HuH-7 (cell line): ENCODE measurements around the gene NAXE.
"Not testable (repeated sequence)": the region's sequence is repeated elsewhere in the genome, so short reads cannot be mapped to it uniquely, and the experiment has no call there.

Experiments used
- DNase-seq: peaks from one replicate; pipeline ENCODE4 v3.0.0; 2011; ENCODE audit warnings: low spot score

Gene NAXE

DNA sequence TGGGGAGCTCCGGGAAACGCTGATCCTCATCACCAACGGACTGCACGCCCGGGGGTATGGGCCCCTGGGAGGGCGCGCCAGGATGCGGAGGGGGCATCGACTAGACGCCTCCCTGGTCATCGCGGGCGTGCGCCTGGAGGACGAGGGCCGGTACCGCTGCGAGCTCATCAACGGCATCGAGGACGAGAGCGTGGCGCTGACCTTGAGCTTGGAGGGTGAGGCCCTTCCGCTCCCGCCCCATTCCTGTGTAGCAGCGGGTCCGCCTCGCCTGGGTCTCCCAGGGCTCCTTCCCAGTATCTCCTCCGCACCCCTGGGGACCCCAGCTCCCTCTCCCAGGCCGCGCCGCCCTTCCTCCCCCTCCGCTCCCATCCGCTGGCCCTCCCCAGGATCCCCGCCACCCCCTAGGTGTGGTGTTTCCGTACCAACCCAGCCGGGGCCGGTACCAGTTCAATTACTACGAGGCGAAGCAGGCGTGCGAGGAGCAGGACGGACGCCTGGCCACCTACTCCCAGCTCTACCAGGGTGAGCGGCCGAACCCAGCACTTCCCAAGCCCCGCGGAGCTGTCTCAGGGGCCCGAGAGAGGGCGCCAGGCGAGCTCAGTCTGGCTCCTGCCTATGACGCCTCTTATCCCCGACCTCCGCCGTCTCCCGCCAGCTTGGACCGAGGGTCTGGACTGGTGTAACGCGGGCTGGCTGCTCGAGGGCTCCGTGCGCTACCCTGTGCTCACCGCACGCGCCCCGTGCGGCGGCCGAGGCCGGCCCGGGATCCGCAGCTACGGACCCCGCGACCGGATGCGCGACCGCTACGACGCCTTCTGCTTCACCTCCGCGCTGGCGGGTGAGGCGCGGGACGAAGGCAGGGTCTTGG, 32.6 kb downstream of the NAXE start:
- peak; percentile 86 for DNase-seq

DNA sequence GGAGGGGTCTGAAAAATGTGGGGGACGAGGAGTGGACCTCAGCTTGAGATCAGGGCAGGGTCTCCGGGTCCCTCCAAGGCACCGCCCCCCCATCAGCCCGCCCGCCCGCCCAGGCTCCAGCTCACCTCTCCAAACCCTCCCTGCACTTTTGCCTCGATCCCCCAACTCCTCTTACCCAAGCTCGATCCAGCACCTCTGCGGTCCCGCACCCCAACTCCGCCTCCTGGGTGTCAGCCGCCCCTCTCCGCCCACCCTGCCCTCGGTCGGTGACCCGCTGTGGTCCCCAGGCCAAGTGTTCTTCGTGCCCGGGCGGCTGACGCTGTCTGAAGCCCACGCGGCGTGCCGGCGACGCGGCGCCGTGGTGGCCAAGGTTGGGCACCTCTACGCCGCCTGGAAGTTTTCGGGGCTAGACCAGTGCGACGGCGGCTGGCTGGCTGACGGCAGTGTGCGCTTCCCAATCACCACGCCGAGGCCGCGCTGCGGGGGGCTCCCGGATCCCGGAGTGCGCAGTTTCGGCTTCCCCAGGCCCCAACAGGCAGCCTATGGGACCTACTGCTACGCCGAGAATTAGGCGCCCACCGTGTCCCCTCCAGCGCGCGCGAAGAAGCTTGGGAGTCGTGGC, 33.3 kb downstream of the NAXE start:
- peak; percentile 31 for DNase-seq

DNA sequence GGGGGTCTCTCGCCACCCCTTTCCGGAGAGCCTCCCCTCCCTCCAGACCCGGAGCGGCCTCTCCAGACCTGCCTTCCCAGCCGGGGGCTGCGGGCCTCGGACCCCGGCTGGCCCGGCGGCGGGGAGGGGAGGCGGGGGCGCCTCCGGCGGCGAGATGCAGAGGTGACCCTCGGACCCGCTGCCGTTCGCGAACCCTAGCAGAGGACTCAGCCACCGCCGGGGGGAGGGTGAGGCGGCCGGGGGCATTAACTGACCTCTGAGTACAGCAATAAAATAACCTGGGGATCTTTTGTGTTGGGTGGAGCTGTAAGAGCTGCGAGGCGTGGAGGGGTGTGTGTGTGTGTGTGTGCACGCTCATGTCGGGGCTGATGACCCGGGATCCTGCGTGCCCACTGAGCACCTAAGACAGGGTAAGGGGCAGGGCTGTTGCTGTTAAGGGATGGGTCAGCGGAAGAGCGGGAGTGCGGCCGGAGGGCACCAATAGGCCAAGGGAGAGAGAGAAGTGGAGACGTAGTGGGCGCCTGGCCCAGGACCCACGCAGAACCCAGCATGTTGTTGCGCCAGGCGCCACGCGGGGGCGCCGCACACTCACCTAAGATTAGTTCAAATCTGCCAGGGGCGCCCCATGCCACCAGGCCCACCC, 34.0 kb downstream of the NAXE start:
- DNase-seq: peak; percentile 56

DNA sequence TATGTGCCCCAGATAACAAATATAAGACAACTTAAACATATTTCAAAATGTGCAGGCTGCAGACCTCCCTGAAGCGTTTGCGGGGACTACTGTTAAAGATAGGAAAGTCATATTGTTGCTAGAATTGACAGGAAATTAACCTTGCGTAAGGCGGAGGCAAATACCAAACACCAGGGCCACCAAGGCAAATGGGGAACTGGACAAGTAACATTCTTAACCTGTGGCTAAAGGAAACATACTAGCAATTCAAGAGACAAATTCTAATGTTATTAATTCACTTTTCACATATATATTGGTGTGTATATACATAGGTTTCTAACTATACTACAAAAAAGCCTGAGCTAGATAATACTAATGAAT, 34.5 kb downstream of the NAXE start:
- DNase-seq: no peak

DNA sequence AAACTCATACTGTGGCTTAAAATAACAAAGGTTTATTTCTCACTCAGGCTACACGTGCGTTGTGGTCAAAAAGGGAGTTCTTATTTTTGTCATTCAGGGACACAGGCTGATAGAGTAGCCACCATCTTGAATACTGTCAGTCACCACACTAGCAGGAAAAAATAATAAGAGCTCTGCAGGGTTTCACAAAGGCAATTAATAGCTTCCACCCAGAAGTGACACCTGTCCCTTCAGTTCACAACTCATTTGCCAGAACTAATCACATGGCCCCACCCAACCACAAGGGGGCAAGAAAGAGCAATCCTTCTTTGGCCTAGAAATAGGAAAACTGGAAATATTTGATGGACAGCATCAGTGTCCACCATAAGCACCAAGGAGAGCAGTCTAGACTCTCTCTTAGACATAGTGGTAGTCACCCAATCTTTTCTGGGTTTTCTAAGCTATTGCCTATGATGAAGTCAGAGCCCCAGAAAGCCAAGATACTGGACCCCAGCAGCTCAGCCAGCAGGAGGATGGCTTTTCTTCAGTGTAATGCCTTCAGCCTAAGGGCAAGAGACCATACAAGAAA, 35.8 kb downstream of the NAXE start:
- DNase-seq: peak; percentile 71

DNA sequence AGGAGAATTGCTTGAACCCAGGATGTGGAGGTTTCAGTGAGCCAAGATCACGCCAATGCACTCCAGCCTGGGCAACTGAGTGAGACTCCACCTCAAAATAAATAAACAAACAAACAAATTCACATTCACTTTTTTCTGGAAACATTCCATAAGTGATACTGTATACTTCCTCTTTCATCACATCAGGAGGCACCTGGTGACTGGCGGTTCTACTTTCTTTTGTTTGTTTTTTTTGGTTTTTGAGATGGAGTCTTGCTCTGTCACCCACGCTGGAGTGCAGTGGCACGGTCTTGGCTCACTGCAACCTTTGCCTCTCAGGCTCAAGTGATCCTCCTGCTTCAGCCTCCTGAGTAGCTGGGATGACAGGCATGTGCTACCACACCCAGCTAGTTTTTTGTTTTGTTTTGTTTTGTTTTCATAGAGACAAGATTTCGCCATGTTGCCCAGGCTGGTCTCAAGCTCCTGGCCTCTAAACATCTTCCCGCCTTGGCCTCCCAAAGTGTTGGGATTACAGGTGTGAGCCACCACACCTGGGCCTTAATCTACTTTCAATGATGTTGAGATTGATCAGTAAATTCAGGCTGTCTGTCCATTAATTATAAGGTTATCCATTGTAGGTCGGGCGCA, 38.4 kb downstream of the NAXE start:
- DNase-seq: no peak

DNA sequence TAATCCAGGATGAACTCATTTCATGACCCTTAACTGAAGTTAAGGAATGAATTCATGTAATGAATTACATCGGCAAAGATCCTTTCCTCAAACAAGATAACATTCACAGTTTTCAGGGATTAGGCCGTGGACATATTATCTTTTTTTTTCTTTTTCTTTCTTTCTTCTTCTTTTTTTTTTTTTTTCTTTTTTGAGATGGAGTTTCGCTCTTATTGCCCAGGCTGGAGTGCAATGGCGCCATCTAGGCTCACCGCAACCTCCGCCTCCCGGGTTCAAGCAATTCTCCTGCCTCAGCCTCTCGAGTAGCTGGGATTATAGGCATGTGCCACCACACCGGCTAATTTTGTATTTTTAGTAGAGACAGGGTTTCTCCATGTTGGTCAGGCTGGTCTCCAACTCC, 39.6 kb downstream of the NAXE start:
- DNase-seq: not testable (repeated sequence)

DNA sequence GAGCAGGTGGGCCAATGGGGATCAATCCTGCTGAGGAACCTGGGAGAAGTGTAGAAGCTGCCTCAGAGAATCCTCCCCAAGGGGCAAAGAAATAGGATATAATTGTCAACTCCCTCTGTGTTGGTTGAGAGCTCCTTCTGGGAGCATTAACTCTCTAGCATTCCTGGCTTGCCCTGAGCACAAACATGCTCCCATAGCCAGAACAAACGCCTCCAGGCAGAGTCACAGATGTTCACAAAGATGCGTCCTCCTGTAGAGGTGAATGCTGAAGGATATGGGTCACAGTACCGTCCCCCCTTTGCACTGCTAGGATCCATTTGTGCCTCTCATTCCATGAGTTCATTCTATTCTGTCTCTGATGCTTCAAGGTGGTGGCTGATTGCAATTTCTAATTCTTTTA, 40.8 kb downstream of the NAXE start:
- no peak for DNase-seq

DNA sequence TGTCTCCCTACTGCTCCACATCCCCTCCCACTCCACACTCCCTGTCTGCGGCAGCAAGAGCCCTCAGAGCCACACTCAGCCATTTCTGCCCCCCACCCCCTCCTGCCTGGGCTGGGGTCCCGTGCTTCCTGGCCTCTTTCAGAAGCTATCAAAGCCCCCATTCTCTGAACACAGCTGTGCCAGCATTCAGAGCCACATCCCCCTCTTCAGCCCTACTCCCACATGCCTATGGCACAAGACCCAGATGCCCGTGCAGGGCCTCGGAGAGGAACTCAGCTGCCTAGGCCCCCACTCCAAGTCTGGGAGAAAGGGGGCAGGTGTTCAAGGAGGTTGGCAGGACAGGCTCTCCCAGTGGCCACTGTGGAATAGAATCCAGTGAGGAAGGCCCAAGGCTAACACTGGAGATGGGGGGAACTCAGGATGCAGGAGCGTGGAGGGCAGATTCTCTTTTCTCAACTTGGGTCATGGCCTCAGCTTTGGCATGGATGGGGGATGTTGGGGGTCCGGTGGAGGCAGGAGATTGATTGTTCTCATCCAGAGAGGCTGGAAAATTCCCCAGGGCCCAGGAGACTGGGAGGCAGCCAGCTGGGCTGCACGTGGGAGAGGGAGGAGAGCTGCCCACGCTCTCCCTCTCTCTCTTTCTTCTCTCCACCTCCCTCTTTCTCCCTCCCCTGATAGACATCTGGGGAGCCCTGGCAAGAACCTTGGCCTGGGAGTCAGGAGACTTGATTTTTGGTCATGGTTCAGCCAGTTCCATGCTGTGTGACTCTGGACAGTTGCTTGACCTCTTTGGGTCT, 46.8 kb downstream of the NAXE start:
- DNase-seq: no peak

DNA sequence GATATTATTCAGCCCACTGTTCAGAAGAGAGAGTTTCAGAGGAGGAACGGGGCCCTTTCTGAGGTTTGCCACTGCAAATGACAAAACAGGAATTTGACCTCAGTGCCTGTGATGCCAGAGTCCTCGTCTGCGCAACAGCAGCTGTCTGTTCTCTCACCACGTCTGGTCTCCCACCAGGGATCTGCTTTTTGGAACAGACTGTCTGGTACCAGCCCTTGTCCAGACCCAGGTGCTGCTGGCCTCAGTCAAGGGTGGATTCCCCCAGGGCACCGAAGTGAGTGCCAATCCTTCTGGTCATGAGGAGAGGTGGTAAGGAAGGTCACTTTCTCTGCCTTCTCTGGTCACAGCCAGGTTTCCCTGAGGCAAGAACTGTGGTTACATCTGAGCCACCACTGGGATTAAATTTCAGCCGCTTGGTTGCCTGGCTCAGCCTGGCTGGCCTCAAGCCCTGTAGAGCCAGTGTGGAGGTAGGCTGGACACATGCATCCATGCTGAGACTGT, 48.1 kb downstream of the NAXE start:
- no peak for DNase-seq

DNA sequence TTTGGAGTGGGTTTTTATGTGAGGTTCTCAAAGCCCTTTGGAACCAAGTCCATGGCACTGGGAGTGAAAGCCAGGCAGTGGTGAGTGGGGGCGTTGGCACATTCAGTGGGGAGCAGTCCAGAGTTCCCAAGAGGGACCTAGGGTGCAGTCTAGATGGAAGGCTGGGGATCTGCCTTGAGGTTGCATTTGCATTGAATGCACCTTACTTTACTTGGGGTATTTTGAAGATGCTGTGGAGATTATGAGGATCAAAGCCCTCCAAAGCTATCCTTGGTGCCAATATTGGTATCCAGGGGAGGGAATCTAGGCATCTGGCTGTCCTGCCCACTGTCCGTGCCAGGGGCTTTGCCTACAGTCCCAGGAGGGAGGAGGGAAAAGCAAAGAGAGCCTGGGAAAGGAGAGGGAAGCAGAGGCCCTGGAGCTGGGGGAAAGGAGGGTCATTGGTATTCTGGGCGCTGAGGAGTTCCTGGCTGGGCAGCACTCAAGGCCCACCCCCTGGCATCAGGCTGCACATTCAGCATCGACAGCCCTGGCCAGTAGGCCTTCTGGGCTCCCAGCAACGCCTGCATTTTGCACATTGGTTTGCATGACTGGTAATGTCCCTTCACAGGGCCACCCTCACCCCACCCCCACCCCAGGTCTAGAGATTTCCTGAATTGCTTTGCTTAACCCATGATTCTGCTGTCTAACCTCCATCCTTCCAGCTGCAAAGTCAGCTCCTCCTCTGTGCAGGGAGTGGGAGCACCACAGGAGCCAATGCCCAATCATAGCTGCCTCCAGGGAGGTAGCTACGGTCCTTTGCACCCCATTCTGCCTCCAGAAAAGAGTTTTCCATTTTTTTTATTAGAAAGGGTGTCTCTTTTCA, 49.5 kb downstream of the NAXE start:
- no peak for DNase-seq

DNA sequence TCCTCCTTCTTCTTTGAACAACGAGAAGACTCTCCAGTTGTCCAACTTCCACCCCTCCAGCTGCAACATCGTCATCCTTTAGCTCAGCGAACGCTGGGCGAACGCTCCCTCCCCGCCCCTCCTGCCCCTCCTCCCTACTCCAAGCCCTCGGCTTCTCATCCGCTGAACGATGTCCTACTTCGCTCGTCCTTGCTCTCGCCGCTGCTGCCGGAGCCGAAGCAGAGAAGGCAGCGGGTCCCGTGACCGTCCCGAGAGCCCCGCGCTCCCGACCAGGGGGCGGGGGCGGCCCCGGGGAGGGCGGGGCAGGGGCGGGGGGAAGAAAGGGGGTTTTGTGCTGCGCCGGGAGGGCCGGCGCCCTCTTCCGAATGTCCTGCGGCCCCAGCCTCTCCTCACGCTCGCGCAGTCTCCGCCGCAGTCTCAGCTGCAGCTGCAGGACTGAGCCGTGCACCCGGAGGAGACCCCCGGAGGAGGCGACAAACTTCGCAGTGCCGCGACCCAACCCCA, 50.2 kb downstream of the NAXE start, which contains the start of gene BCAN:
TSS of gene BCAN (plus strand) at position 357 of the 504 bp plus-strand sequence. CDS start 3,938 bp downstream, outside the sequence.
- no peak for DNase-seq

DNA sequence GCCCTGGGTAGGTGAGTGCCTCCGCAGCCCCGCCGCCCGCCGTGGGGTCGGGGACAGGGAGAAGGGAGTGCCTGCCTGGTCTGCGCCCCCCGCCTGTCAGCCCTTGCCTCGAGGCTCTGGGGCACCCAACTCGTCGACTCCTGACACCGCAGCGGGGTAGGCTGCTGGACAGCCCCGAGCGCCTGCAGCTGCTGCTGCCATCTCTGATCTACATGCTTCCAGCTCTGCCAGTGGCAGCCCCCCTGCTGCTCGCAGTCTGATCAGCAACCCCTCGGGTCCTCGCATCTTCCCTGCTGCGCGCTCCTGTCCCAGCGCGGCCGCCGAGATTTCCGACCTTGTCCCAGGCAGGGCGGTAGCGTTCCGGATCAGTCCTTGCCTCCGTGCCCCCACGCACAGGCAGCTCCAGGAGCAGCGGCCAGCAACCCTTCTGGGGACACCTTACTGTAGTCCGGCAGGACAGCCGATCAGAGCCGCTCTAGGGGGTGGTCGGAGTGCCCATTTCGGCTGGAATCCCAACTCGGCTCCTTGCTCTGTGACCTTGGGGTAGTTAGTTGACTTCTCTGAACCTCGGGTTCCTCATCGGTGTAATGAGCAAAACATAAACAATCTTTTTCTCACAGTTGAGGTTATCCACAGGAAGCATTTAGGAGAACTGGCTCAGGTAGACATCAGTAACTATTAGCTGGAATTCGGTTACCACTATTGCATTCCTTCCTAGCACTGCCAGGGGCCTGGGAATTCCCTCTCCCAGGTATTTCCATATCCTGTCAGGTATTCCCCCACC, 50.9 kb downstream of the NAXE start:
- DNase-seq: no peak

DNA sequence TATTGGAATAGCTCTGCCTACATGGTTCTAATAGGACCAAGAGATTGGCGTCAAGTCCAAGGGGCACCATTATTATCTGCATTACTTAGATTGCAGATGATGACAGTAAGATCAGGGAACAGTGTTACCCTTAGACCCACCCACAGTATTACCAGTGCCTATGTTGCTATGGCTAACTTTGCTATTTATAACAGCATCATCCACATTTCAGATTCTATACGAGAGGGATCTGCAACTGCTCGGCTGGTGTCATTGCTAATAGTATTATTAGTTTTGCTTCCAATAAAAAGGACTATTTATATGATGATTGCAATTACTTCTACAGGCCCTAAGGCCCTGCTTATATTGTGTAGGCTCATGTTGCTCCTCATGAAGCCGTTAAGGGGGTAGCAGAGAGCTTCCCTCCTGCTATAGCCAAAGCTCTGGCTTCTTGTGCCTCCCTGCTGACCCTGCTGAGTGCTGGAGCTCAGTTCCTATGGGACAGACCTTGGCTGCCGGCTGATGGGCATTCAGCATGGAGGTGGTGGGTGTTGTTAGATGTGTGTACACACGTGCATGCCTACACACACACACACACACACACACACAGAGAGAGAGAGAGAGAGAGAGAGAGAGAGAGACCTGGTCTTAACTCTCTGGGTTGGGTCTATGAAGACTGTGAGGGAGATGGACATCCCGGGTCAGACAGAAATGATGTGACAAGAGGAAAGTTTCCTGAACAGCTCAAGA, 51.6 kb downstream of the NAXE start:
- DNase-seq: no peak

DNA sequence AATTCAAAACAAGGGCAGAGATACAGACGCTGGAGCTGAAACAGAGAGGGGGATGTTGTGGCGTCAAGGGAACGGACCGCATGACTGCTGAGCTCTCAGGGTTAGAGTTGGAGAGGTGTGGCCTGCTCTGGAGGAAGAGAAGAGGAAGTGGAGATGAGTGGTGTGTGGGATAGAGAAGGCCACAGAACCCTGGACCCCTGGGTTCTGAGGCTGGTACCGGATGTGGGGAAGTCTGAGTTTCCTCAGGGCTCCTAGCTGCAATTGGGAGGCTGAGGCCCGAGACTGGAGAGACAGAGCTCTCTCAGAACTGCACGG, 52.2 kb downstream of the NAXE start:
- DNase-seq: no peak
